Measurements from ENCODE around the gene HIVEP1. TPM values are rescaled to one million over a fixed set of nuclear protein-coding genes. Genes with fewer than 3 reads are reported as not detected.

Gene HIVEP1
- total RNA-seq, 1 experiment from 2014 or later, result 17.9 TPM

- DNase-seq (ENCODE audit: low read depth), result no peak
Observed at GRCh38 chr6:12185081-12185673, 173.1 kb downstream of the HIVEP1 start.

GRCh38 chr6:12186528-12186927, 174.4 kb downstream of the HIVEP1 start:
- DNase-seq (ENCODE audit: low read depth), result no peak

- no peak for DNase-seq (ENCODE audit: low read depth)
Observed at GRCh38 chr6:12189150-12189549, 177.0 kb downstream of the HIVEP1 start.

- DNase-seq (ENCODE audit: low read depth), result no peak
Observed at GRCh38 chr6:12189661-12190060, 177.5 kb downstream of the HIVEP1 start.

GRCh38 chr6:12190252-12190651, 178.1 kb downstream of the HIVEP1 start:
- no peak for DNase-seq (ENCODE audit: low read depth)

- DNase-seq (ENCODE audit: low read depth), result peak; percentile 68
Observed at GRCh38 chr6:12196326-12196936, 184.3 kb downstream of the HIVEP1 start.

- no peak for DNase-seq (ENCODE audit: low read depth)
Observed at GRCh38 chr6:12198851-12199250, 186.7 kb downstream of the HIVEP1 start.

- DNase-seq (ENCODE audit: low read depth), result no peak
Observed at GRCh38 chr6:12200015-12200564, 188.0 kb downstream of the HIVEP1 start.

GRCh38 chr6:12200761-12201160, 188.6 kb downstream of the HIVEP1 start:
- no peak for DNase-seq (ENCODE audit: low read depth)

- DNase-seq (ENCODE audit: low read depth), result peak; percentile 81
Observed at GRCh38 chr6:12203001-12203400, 190.9 kb downstream of the HIVEP1 start.

GRCh38 chr6:12208190-12208589, 196.1 kb downstream of the HIVEP1 start:
- peak; percentile 67 for DNase-seq (ENCODE audit: low read depth)

- no peak for DNase-seq (ENCODE audit: low read depth)
Observed at GRCh38 chr6:12208673-12209072, 196.6 kb downstream of the HIVEP1 start.

Other genes starting within 250 kb of the HIVEP1 start
- 0.48 and 0.98 TPM in 2 replicates for gene ADTRP, start 233.5 kb upstream of the HIVEP1 start, total RNA-seq (2014; rRNA removed; shearing (Covaris generic))

All from RPMI7951 (cell line).